Measurements from ENCODE around the gene METTL3.

The METTL3 gene

DNA sequence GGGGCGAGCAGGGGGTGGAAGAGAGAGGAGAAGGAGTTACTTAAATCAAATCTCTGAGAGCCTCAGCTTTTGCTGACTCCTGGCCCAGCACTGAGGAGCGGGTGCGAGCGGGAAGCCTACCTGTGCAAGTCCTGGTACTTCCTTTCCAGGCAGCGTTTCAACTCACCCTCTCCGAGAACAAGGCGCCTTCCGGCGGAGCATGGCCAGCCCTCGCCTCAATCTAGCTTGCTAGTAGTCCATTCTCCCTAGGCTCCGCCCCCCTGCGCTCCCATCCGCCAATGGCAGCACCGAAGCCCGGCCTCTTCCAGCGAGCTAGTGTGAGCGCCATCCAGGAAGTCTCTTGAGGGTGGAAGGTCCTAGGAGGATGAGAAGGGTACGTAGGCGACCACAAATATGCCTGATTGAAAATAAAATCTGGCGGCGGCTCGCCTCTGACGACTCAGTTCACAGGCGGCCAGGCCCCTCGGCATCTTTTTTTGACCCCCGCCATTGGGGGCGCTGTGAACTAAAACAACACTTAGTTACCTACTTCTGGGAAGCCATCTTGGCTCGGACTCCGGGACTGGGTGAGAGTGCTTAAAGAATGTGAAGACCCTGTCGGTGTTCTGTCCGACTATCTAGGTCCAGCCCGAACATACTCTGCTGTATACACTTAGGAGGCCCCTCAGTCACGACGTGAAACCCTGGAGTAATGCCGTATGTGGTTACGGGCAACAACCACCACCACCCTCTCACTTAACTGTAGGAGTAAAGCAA, 55.0 kb downstream of the METTL3 start, which contains the start of gene CHD8:
CHD8 (minus strand) TSS at position 212 of the 756 bp plus-strand sequence. CDS start 24,480 bp downstream, outside the sequence.
- Mint-ChIP-seq H3K4me1 (peaks cover 21% of the 10 kb centered on the region), H3K9me3 (no peaks in the 10 kb centered on the region), H3K27ac (peak within 1 kb of the TSS; percentile 98), H3K4me3 (peak within 1 kb of the TSS; percentile 90), H3K36me3 (peaks cover 76% of the 10 kb centered on the region)
- ATAC-seq (peak; percentile 99), DNase-seq (ENCODE audit: low spot score in 2 of 2) (peak; percentile 95 to 99)

DNA sequence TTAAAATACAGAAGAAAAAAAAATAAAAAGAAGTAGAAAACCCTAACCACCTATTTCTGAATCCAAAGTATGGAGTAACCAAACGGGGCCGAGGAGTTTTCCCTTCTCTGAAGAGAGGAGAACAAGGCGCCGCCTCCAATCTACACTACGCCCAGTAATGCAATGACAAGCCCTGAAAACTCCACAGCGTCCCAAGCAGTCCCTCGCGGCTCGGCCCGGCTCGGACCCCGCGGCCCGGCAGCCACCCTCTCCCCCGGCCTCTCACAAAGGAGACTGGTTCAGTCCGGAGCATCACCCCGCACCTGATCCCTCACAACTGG, 55.6 kb downstream of the METTL3 start:
- peak; percentile 39 for ATAC-seq
- Mint-ChIP-seq H3K4me1 (peaks cover 22% of the 10 kb centered on the region), H3K9me3 (no peaks in the 10 kb centered on the region), H3K36me3 (peaks cover 76% of the 10 kb centered on the region), H3K27ac (peak overlapping the region; percentile 98), H3K4me3 (peak overlapping the region; percentile 90)
- no peak for DNase-seq (ENCODE audit: low spot score in 2 of 2)

DNA sequence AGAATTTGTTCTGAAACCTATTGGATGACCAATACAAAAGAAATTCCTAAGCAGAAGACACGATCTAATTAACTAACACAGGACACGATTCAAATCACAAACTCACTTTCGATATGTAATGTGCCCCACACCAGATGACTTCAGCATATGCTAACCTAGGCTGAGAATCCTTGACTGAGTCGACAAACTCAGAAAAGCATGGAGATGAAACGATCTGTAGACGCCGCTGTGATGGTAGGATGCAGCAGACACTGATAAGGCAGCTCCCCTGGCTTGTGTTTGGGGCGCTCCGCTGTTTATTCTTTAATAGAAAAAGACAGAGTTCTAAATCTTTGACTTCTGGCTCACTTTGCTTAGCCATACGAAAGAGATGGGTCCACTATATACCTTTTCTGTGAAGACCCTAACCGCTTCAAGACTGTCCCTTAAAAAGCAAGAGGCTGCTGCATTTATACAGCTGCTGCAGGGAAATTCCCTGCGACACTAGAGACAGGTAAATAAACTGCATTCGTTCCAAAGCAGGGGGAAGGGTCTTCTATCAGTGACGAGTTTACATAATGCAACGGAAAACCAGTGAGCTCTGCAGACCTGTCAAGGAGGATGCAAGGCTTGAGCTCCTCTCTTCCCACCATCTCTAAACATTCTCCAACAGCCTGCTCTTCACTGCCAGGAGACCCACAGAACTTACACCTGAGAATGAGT, 56.1 kb downstream of the METTL3 start:
- no peak for DNase-seq (ENCODE audit: low spot score in 2 of 2)
- H3K36me3 Mint-ChIP-seq = peaks cover 76% of the 10 kb centered on the region
- ATAC-seq = no peak
- H3K27ac Mint-ChIP-seq = peak overlapping the region; percentile 98
- peak overlapping the region; percentile 90 for H3K4me3 Mint-ChIP-seq
- no peaks in the 10 kb centered on the region for H3K9me3 Mint-ChIP-seq
- H3K4me1 Mint-ChIP-seq = peaks cover 28% of the 10 kb centered on the region

DNA sequence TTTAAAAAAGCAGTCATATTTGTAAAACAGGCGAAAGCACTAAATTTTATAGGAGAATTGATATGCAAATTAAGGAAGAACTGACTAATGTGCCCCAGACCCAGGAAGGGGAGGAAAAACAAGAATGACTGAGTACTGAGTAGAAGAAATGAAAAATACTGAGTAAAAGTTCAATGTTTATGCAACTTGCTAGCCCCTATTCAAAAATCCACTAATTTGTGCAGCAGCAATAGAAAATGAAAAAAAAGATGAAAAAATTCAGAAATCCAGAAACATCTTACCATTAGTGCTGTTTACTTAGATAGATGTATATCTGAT, 61.3 kb downstream of the METTL3 start:
- peaks cover 61% of the 10 kb centered on the region for H3K36me3 Mint-ChIP-seq
- H3K4me3 Mint-ChIP-seq = peak overlapping the region; percentile 34
- peaks cover 52% of the 10 kb centered on the region for H3K4me1 Mint-ChIP-seq

More for the DNA sequence above, 61.3 kb downstream of the METTL3 start:
- Mint-ChIP-seq H3K27ac (peak overlapping the region; percentile 64), H3K9me3 (no peaks in the 10 kb centered on the region)
- ATAC-seq (no peak), DNase-seq (ENCODE audit: low spot score in 2 of 2) (no peak)
